ENCODE results near the gene NR4A2. TPM values are rescaled to one million over a fixed set of nuclear protein-coding genes. Genes with fewer than 3 reads are reported as not detected.

Gene NR4A2
- total RNA-seq, 2 donors from 2014 or later = 1.0 to 5.9 TPM

GRCh38 chr2:156319811-156320485 is 12.6 kb downstream of the NR4A2 start:
- Histone ChIP-seq H3K9me3 (no peaks in the 10 kb centered on the region), H3K27ac (peak overlapping the region; percentile 81 to 90 (median 84)), H3K36me3 (replicated peaks in 1 of 2; ENCODE audit: insufficient read depth in 1 of 2, low read depth in 2 of 2) (no peaks in the 10 kb centered on the region), H3K4me1 (peaks cover 24% of the 10 kb centered on the region), H3K4me3 (peak overlapping the region; percentile 3 to 13), H3K27me3 (no peaks in the 10 kb centered on the region)
- intact Hi-C loops (cut with DNase I) = no loop called here
- ATAC-seq (peak; percentile 91), DNase-seq (peak; percentile 82 to 89 (median 87))
- 1 to 2% methylated on average over 22 to 47 of the region's 47 CpGs for WGBS, 2 donors
- peak; percentile 43 to 81 (median 73) for TF ChIP-seq POLR2A (IDR thresholded peaks at IDR 0.05)
- peak in 5 of 7 experiments; percentile 23 to 68 (median 46) for TF ChIP-seq CTCF (IDR thresholded peaks at IDR 0.05)

DNA sequence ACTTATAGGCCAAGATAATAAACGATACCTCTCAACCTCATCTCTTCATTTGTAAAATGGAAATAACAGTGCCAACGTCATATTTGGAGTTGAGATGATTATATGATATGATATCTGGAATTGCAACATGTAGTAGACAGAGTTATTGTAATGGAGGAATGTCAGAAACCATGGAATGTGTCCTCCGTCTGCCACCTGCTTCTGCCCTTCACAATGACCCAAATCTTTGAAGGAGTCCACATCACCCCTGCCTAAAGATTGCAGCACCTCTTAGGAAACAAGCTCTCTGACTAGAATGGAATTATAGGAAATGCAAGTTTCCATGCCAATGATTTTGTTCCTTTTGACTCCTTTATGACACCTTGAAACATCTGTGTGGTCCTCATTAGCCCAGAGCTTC is 14.9 kb downstream of the NR4A2 start:
- no peaks in the 10 kb centered on the region for H3K9me3 ChIP-seq
- intact Hi-C loops (cut with DNase I) = no loop called here
- no peak overlapping the region for H3K27ac ChIP-seq
- H3K27me3 ChIP-seq = no peaks in the 10 kb centered on the region
- no peak for DNase-seq
- no peaks in the 10 kb centered on the region for H3K36me3 ChIP-seq (replicated peaks in 1 of 2; ENCODE audit: insufficient read depth in 1 of 2, low read depth in 2 of 2)
- H3K4me1 ChIP-seq = peaks cover 24% of the 10 kb centered on the region
- TF ChIP-seq CTCF (IDR thresholded peaks at IDR 0.05) (no peak), POLR2A (IDR thresholded peaks at IDR 0.05) (no peak)
- WGBS, 2 donors = 71 to 84% methylated on average over 3 of the region's 3 CpGs
- ATAC-seq = no peak
- H3K4me3 ChIP-seq = no peak overlapping the region

- H3K4me3 ChIP-seq = no peak overlapping the region
- intact Hi-C loops (cut with DNase I) = no loop called here
Measured at GRCh38 chr2:156311976-156312375, 20.5 kb downstream of the NR4A2 start.

DNA sequence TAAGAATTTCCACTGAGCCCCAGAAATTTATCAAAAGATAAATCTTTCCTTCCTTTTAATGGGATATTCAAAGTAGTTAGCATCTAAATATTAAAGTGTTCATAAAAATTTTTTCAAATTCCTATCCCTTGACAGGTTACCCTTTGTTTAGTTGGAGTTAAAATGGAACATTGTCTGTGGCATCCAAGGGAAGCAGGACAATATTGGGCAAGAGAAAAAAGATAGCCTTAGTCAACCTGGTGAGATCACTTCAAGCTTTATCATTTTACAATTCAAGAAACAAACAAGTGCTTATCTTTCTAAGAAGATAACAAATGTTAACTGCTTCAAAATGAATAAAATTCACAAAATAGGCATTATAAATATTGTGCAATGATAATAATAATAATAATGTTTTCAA is 21.7 kb downstream of the NR4A2 start:
- ATAC-seq (no peak), DNase-seq (no peak)
- TF ChIP-seq POLR2A (IDR thresholded peaks at IDR 0.05) = no peak
- TF ChIP-seq CTCF (IDR thresholded peaks at IDR 0.05) = no peak
- no peaks in the 10 kb centered on the region for H3K9me3 ChIP-seq
- intact Hi-C loops (cut with DNase I) = no loop called here
- H3K4me1 ChIP-seq = no peaks in the 10 kb centered on the region
- no peaks in the 10 kb centered on the region for H3K36me3 ChIP-seq (replicated peaks in 1 of 2; ENCODE audit: insufficient read depth in 1 of 2, low read depth in 2 of 2)
- no peak overlapping the region for H3K27ac ChIP-seq
- H3K27me3 ChIP-seq = no peaks in the 10 kb centered on the region
- no peak overlapping the region for H3K4me3 ChIP-seq

More at GRCh38 chr2:156311976-156312375, 20.5 kb downstream of the NR4A2 start:
- no peaks in the 10 kb centered on the region for H3K36me3 ChIP-seq (replicated peaks in 1 of 2; ENCODE audit: insufficient read depth in 1 of 2, low read depth in 2 of 2)
- no peak overlapping the region for H3K27ac ChIP-seq
- TF ChIP-seq CTCF (IDR thresholded peaks at IDR 0.05) (no peak), POLR2A (IDR thresholded peaks at IDR 0.05) (no peak)
- DNase-seq (no peak), ATAC-seq (no peak)
- H3K4me1 ChIP-seq = no peaks in the 10 kb centered on the region
- WGBS, 2 donors = 78% methylated on average over 2 of the region's 2 CpGs
- no peaks in the 10 kb centered on the region for H3K27me3 ChIP-seq
- no peaks in the 10 kb centered on the region for H3K9me3 ChIP-seq

DNA sequence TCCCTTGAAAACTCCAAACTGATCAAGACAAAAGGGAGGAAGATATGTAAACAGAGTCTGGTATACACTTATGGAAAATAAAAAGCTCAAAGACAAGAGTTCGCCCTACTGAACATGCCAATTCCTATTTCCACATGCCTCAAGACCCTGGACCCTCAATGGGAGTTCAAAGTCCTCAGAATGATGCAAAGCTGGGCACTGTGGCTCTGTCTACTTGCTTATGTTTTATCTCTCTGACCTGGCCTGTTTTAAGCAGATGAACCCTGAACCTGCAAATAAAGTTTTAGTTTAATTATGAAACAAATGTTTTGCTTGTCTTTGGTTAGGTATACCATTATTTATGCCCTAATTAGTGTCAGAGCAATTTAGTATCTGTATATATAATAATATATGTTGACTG is 22.6 kb downstream of the NR4A2 start:
- intact Hi-C loops (cut with DNase I) = no loop called here
- WGBS, 2 donors = 90 to 93% methylated on average over 1 of the region's 1 CpG
- TF ChIP-seq POLR2A (IDR thresholded peaks at IDR 0.05) (no peak), CTCF (IDR thresholded peaks at IDR 0.05) (no peak)
- Histone ChIP-seq H3K27me3 (no peaks in the 10 kb centered on the region), H3K4me1 (no peaks in the 10 kb centered on the region), H3K36me3 (replicated peaks in 1 of 2; ENCODE audit: insufficient read depth in 1 of 2, low read depth in 2 of 2) (no peaks in the 10 kb centered on the region), H3K9me3 (no peaks in the 10 kb centered on the region), H3K4me3 (no peak overlapping the region), H3K27ac (no peak overlapping the region)
- DNase-seq = no peak
- ATAC-seq = no peak

Data from body of pancreas (tissue), 4 donors.